GM18508 (cell line): ENCODE results near the gene FAM25C.
"Not testable (repeated sequence)": the region's sequence is repeated elsewhere in the genome, so short reads cannot be mapped to it uniquely, and the experiment has no call there.

Source experiments
- ATAC-seq: cut with Tn5 transposase; IDR thresholded peaks from one replicate; pipeline ENCODE4 v1.9.1; 2021; ENCODE audit warnings: moderate number of reproducible peaks; ENCODE audit not compliant: insufficient read depth, unreplicated experiment

Gene FAM25C

GRCh38 chr10:47960699-47961098 lies 38.9 kb downstream of the FAM25C start:
- ATAC-seq: not testable (repeated sequence)

- not testable (repeated sequence) for ATAC-seq
Measured at GRCh38 chr10:47959677-47960076, 39.9 kb downstream of the FAM25C start.

- ATAC-seq: not testable (repeated sequence)
Measured at GRCh38 chr10:47957158-47957557, 42.4 kb downstream of the FAM25C start.

- not testable (repeated sequence) for ATAC-seq
Measured at GRCh38 chr10:47947424-47947823, 52.2 kb downstream of the FAM25C start.
